HAP-1 (cell line): ENCODE data around the gene MEF2C.

Experiments used
- DNase-seq, 2 experiments: peaks; one replicate each; pipeline ENCODE4 v3.0.0-alpha.2; 2016 to 2020; ENCODE audit warnings: low spot score in 2 of 2
- H3K27me3 ChIP-seq: fragments of 250-450 bp; sonication (Bioruptor Pico); 2 replicates; pipeline ENCODE4 v1.5.1; 2020; ENCODE audit warnings: low read depth, mild to moderate bottlenecking, moderate library complexity
- H3K36me3 ChIP-seq: fragments of 250-450 bp; sonication (Bioruptor Pico); replicated peaks from 2 replicates; pipeline ENCODE4 v1.5.1; 2020; ENCODE audit warnings: mild to moderate bottlenecking
- H3K4me1 ChIP-seq: fragments of 250-450 bp; sonication (Bioruptor Pico); 2 replicates; pipeline ENCODE4 v1.5.1; 2020; ENCODE audit warnings: mild to moderate bottlenecking
- H3K4me3 ChIP-seq: fragments of 250-450 bp; sonication (Bioruptor Pico); 2 replicates; pipeline ENCODE4 v1.5.1; 2020; ENCODE audit warnings: mild to moderate bottlenecking, moderate library complexity
- H3K9me3 ChIP-seq: fragments of 250-450 bp; sonication (Bioruptor Pico); 2 replicates; pipeline ENCODE4 v1.5.1; 2020; ENCODE audit warnings: mild to moderate bottlenecking, moderate library complexity
- in situ Hi-C: fragments of 300-500 bp; cut with MboI; formaldehyde crosslinking; loops from 3 replicates; pipeline ENCODE4 v1.14.3; 2020; ENCODE audit warnings: low sequenced_read_pairs, inconsistent platforms, mixed read lengths

Gene MEF2C

GRCh38 chr5:88778736-88779135 is 104.2 kb downstream of the MEF2C start:
- in situ Hi-C loops: no loop called here
- Histone ChIP-seq H3K36me3 (no peaks in the 10 kb centered on the region), H3K27me3 (no peaks in the 10 kb centered on the region), H3K4me1 (no peaks in the 10 kb centered on the region; the same call in 1 of the 2 replicates), H3K4me3 (no peak overlapping the region), H3K9me3 (no peaks in the 10 kb centered on the region)
- DNase-seq: no peak

DNA sequence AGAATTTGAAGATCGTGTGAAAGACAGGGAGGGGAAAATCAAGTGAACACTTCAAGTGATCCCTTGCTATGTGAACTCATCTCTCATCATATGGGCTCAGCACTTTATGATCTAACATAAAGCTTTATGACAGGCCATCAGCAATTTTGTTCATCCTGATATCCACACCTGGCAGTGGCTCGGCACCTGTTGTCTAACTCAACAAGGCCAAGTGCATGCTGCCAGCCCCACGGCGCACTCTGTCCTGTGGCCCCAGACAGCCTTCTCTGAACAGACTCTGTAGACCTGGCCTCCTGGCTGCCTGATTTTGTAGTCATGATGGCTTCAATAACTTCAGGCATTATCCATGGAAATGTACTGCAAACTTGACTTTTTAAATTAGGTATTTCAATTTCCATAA is 106.3 kb downstream of the MEF2C start:
- no peak for DNase-seq
- Histone ChIP-seq H3K4me1 (no peaks in the 10 kb centered on the region), H3K9me3 (no peaks in the 10 kb centered on the region), H3K27me3 (no peaks in the 10 kb centered on the region), H3K4me3 (no peak overlapping the region), H3K36me3 (no peaks in the 10 kb centered on the region; the same call in 1 of the 2 replicates)
- in situ Hi-C loops: no loop called here

DNA sequence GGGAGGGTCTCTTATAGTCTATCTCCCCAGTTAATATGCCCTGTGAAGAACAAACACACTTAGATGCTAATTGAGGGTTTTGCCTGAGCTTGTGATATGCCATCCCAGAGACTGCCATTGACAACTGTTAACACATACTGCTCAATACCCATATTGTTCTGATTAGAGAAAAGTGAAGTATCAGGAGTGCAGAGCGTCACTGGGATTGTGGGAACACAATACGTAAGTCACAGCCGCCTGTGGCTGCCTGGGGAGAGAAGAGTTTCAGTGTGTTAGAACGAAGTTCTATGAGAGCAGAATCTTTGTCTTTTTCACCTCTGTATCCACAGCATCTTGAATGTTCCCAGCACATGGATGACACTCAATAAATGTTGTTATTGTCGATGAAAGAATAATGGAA is 110.2 kb downstream of the MEF2C start:
- DNase-seq: no peak

GRCh38 chr5:88772047-88772446 is 110.9 kb downstream of the MEF2C start:
- Histone ChIP-seq H3K4me3 (no peak overlapping the region), H3K4me1 (no peaks in the 10 kb centered on the region), H3K36me3 (no peaks in the 10 kb centered on the region; the same call in 1 of the 2 replicates), H3K9me3 (no peaks in the 10 kb centered on the region), H3K27me3 (no peaks in the 10 kb centered on the region)
- in situ Hi-C loops: no loop called here
- no peak for DNase-seq

More for the DNA sequence above, 110.2 kb downstream of the MEF2C start:
- in situ Hi-C loops: no loop called here
- no peaks in the 10 kb centered on the region for H3K9me3 ChIP-seq
- no peaks in the 10 kb centered on the region; the same call in 1 of the 2 replicates for H3K36me3 ChIP-seq
- H3K4me1 ChIP-seq: no peaks in the 10 kb centered on the region
- no peak overlapping the region for H3K4me3 ChIP-seq
- no peaks in the 10 kb centered on the region for H3K27me3 ChIP-seq

DNA sequence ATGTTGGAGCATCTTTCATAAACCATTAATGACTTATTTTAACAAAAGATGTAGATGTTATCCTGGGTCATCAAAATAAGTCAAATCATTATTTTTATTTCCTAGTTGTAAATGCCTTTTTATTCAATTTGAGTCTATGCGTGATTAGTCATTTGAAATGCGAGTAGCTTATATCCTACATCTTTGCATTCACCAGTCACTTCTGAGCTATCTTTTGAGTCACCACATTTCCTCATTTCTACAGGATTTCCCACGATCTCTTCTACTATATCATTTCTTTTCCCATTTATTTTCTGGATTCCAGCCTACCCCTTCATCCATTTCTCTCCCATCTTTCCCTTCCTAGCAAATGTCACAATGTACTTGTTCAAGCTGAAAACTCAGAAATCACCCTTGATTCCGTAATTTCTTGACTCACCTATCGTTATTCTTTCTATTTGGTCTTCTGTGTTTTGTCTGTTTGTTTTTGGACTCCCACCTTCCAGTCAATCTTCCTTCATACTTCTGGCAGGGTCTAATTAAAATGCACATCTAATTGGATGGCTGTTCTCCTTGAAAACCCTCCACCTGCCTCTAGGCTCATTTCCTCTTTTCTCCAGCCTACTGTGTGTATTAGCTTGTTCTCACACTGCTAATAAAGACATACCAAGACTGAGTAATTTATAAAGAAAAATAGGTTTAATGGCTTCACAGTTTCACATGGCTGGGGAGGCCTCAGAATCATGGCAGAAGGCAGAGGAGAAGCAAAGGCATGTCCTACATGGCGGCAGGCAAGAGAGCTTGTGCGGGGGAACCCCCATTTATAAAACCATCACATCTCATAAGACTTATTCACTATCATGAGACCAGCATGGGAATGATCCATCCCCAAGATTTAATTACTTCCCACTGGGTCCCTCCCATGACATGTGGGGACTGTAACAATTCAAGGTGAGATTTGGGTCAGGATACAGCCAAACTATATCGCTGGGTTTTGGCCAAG is 112.4 kb downstream of the MEF2C start:
- H3K36me3 ChIP-seq: no peaks in the 10 kb centered on the region; the same call in 1 of the 2 replicates
- no peaks in the 10 kb centered on the region for H3K27me3 ChIP-seq
- H3K4me3 ChIP-seq: no peak overlapping the region
- in situ Hi-C loops: no loop called here
- H3K9me3 ChIP-seq: no peaks in the 10 kb centered on the region
- no peaks in the 10 kb centered on the region for H3K4me1 ChIP-seq
- DNase-seq: no peak

- H3K4me3 ChIP-seq: no peak overlapping the region
- in situ Hi-C loops: no loop called here
- H3K36me3 ChIP-seq: no peaks in the 10 kb centered on the region; the same call in none of the 2 replicates
- no peaks in the 10 kb centered on the region for H3K4me1 ChIP-seq
- DNase-seq: no peak
- no peaks in the 10 kb centered on the region for H3K27me3 ChIP-seq
- H3K9me3 ChIP-seq: no peaks in the 10 kb centered on the region
Measured at GRCh38 chr5:88769165-88769564, 113.8 kb downstream of the MEF2C start.

GRCh38 chr5:88768411-88768810 is 114.6 kb downstream of the MEF2C start:
- H3K36me3 ChIP-seq: no peaks in the 10 kb centered on the region; the same call in none of the 2 replicates
- in situ Hi-C loops: no loop called here
- no peaks in the 10 kb centered on the region for H3K9me3 ChIP-seq
- DNase-seq: no peak
- H3K27me3 ChIP-seq: no peaks in the 10 kb centered on the region
- no peaks in the 10 kb centered on the region for H3K4me1 ChIP-seq
- H3K4me3 ChIP-seq: no peak overlapping the region

DNA sequence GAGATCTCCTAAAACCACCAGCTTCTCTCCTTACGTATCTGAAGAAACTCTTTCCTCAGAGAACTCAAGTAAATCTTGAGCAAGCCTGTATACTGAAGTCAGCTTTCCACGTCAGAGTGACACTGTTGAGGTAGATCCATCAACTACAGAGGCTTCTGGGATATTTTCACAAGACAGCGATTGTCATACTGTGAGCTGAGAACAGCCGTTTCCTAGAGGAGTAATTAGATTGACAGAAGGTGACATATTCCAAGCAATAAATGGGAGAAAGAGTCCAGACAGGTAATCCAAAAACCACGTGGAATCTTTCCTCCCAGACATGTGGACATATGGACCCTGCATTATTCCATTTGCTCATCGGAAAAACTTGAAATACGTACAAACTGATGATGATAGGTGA is 117.2 kb downstream of the MEF2C start:
- H3K27me3 ChIP-seq: no peaks in the 10 kb centered on the region
- H3K36me3 ChIP-seq: no peaks in the 10 kb centered on the region; the same call in 1 of the 2 replicates
- no peak for DNase-seq
- in situ Hi-C loops: no loop called here
- H3K4me3 ChIP-seq: no peak overlapping the region
- H3K9me3 ChIP-seq: no peaks in the 10 kb centered on the region
- no peaks in the 10 kb centered on the region for H3K4me1 ChIP-seq

GRCh38 chr5:88765171-88765570 is 117.8 kb downstream of the MEF2C start:
- H3K4me1 ChIP-seq: no peaks in the 10 kb centered on the region
- DNase-seq: no peak
- no peaks in the 10 kb centered on the region; the same call in 1 of the 2 replicates for H3K36me3 ChIP-seq
- H3K9me3 ChIP-seq: no peaks in the 10 kb centered on the region
- H3K4me3 ChIP-seq: no peak overlapping the region
- in situ Hi-C loops: no loop called here
- no peaks in the 10 kb centered on the region for H3K27me3 ChIP-seq

DNA sequence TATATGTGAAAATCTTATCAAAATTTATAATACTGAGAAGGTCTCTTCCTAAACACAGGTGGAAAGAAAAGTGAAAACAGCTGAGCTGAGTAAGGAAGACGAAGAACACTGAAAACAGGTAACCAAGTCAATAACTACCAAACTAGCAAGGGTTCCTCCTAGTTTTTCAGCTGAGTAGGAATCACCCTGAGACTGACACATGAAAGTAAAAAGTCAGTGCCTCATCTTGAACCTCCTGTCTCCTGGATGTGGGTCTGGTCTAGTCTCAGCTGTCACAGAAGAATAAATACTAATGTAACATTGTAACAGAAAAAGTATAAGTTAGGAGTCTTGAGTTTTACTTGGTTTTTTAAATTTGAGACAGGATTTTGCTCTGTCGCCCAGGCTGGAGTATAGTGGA is 121.0 kb downstream of the MEF2C start:
- Histone ChIP-seq H3K4me1 (no peaks in the 10 kb centered on the region), H3K27me3 (no peaks in the 10 kb centered on the region), H3K4me3 (no peak overlapping the region), H3K9me3 (no peaks in the 10 kb centered on the region), H3K36me3 (no peaks in the 10 kb centered on the region; the same call in none of the 2 replicates)
- in situ Hi-C loops: no loop called here
- DNase-seq: no peak

DNA sequence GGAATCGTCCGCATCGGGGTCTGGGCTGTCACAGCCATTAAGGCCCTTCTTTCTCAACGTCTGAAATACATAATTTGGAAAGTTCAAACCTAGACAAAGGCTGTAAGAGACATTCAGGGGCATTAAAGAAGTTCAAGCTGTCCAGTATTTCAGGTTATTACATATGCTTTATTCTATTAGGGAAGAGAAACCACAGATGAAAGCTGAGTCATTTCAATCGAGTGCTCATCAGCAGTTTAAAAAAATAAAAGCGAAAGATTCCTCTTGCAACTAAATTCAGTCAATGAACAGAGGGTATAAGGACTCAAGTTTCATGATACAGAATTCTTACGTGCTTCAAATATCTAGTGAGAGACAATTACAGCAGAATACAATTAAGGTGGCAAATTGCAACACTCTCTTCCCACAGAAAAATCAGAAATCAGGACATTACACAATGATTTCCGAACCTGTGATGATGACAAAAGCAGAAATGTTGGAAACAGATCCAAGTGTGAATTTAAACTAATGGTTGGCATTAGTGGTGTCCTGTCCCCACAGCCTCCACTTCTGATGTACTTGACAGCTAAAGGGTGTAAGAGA is 121.6 kb downstream of the MEF2C start:
- Histone ChIP-seq H3K27me3 (no peaks in the 10 kb centered on the region), H3K9me3 (no peaks in the 10 kb centered on the region), H3K4me3 (no peak overlapping the region), H3K4me1 (no peaks in the 10 kb centered on the region), H3K36me3 (no peaks in the 10 kb centered on the region; the same call in none of the 2 replicates)
- DNase-seq: no peak
- in situ Hi-C loops: no loop called here

DNA sequence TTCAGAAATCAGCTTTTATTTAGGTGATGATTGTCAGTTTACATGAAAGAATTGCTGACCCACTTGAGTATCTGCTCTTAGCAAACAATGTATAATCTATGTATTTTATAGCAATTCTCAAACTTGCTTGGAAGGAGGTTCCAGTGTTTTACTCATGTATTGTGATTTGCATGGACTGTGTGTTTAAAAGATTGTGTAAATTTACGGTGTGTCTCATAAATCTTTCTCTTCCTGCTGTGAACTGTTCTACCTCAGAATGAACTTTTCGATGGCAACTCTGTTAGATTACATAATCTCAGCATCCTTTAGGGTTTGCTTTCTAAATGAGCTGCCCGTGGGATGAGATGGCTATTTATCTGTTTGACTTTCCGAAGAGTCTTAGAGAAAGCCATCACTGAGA is 122.5 kb downstream of the MEF2C start:
- DNase-seq: no peak
- Histone ChIP-seq H3K36me3 (no peaks in the 10 kb centered on the region; the same call in none of the 2 replicates), H3K4me1 (no peaks in the 10 kb centered on the region), H3K27me3 (no peaks in the 10 kb centered on the region), H3K4me3 (no peak overlapping the region), H3K9me3 (no peaks in the 10 kb centered on the region)
- in situ Hi-C loops: no loop called here

- in situ Hi-C loops: no loop called here
- no peaks in the 10 kb centered on the region for H3K4me1 ChIP-seq
- H3K36me3 ChIP-seq: no peaks in the 10 kb centered on the region; the same call in 1 of the 2 replicates
- H3K4me3 ChIP-seq: no peak overlapping the region
- H3K9me3 ChIP-seq: no peaks in the 10 kb centered on the region
- no peaks in the 10 kb centered on the region for H3K27me3 ChIP-seq
- no peak for DNase-seq
Measured at GRCh38 chr5:88758591-88758990, 124.4 kb downstream of the MEF2C start.

GRCh38 chr5:88758184-88758583 is 124.8 kb downstream of the MEF2C start:
- Histone ChIP-seq H3K4me1 (no peaks in the 10 kb centered on the region), H3K4me3 (no peak overlapping the region), H3K27me3 (no peaks in the 10 kb centered on the region), H3K36me3 (no peaks in the 10 kb centered on the region; the same call in 1 of the 2 replicates), H3K9me3 (no peaks in the 10 kb centered on the region)
- in situ Hi-C loops: no loop called here
- no peak for DNase-seq
